GM18505 (cell line): ENCODE measurements around the gene PTPRN2.
"Not testable (repeated sequence)": the region's sequence is repeated elsewhere in the genome, so short reads cannot be mapped to it uniquely, and the experiment has no call there.

Experiments used
- ATAC-seq: cut with Tn5 transposase; IDR thresholded peaks from one replicate; pipeline ENCODE4 v1.9.1; 2021; ENCODE audit not compliant: unreplicated experiment
- POLR2A ChIP-seq: IDR thresholded peaks from 4 replicates; pipeline ENCODE4 v1.6.1; 2011; ENCODE audit warnings: borderline replicate concordance; ENCODE audit not compliant: insufficient read depth, insufficient read length; ENCODE audit errors: extremely low read depth

PTPRN2 gene

GRCh38 chr7:157916946-157917640, 670.5 kb downstream of the PTPRN2 start:
- ATAC-seq, result no peak
- TF ChIP-seq POLR2A, result no peak

GRCh38 chr7:157910446-157910845, 677.2 kb downstream of the PTPRN2 start:
- no peak for ATAC-seq

DNA sequence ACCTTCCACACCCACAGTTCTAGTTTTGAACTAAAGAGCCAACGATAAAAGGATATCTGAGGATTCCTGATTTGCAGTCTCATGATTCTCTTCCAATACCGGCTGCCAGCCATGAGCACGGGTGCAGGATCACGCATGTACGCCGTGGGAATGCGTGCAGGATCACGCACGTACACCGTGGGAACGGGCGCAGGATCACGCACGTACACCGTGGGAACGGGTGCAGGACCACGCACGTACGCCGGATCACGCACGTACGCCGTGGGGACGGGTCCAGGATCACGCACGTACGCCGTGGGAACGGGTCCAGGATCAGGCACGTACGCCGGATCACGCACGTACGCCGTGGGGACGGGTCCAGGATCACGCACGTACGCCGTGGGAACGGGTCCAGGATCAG, 677.6 kb downstream of the PTPRN2 start:
- ATAC-seq, result not testable (repeated sequence)

More at GRCh38 chr7:157910446-157910845, 677.2 kb downstream of the PTPRN2 start:
- TF ChIP-seq POLR2A, result no peak

- ATAC-seq, result no peak
- TF ChIP-seq POLR2A, result no peak
Observed at GRCh38 chr7:157909370-157909769, 678.3 kb downstream of the PTPRN2 start.

GRCh38 chr7:157908006-157908782, 679.4 kb downstream of the PTPRN2 start:
- no peak for ATAC-seq
- TF ChIP-seq POLR2A, result no peak

DNA sequence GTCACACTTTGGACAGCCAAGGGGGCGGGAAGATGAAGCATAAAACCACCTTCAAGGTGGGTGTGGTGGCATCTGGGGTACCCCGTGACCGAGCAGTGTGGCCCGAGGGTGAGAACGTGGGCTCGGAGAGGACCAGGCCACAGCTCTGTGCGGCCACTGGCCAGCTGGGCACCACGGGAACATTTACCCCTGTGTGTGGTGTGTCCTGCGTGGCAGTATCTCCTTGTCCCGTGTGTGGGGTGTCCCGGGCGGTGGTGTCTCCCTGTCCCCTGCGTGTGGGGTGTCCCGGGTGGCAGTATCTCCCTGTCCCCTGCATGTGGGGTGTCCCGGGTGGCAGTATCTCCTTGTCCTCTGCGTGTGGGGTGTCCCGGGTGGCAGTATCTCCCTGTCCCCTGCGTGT, 680.5 kb downstream of the PTPRN2 start:
- TF ChIP-seq POLR2A, result no peak
- ATAC-seq, result no peak

GRCh38 chr7:157906583-157906982, 681.0 kb downstream of the PTPRN2 start:
- no peak for TF ChIP-seq POLR2A
- ATAC-seq, result no peak

DNA sequence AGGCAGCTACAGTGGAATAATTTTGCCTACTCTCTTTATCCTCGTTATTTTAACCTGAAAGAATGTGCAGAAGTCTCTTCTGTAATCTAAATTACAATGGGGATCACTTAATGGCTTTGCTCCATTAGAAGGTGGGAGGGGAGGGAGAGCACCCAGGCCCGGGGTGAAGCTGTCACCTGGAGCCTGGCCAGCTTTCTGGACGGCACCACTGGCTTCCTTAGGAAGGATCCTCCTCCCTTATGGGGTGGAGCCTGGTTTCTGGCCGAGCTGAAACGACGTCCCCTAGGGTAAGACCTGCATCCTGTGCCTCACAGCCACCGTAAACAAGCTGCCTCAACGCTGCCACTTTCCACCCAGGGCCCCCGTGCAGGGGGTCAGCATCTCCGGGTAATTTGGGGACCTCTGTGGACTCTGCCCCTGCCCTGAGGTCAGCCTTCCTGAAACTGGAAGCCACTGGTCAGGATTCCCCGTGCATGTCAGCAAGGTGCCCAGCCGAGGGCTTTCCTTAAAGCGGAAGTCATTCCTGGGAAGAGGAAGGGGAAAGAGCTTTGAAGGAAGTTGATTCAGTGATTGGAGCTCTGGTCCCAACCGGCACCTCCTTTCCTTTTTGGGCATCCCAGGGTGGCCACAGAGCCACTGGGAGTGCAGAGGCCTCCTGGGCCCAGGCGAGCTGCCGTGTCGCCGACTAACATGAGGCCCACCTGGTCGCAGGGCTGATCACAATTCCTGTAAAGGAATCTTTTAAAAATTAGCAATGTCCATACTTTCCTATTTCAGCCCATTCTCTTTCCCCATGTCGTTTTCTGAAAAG, 681.8 kb downstream of the PTPRN2 start:
- TF ChIP-seq POLR2A, result no peak
- no peak for ATAC-seq

- no peak for TF ChIP-seq POLR2A
- no peak for ATAC-seq
Observed at GRCh38 chr7:157904866-157905570, 682.6 kb downstream of the PTPRN2 start.

GRCh38 chr7:157904211-157904865, 683.3 kb downstream of the PTPRN2 start:
- no peak for ATAC-seq
- TF ChIP-seq POLR2A, result no peak

- TF ChIP-seq POLR2A, result no peak
- no peak for ATAC-seq
Observed at GRCh38 chr7:157903710-157904109, 683.9 kb downstream of the PTPRN2 start.

GRCh38 chr7:157903296-157903695, 684.3 kb downstream of the PTPRN2 start:
- ATAC-seq, result no peak
- no peak for TF ChIP-seq POLR2A

DNA sequence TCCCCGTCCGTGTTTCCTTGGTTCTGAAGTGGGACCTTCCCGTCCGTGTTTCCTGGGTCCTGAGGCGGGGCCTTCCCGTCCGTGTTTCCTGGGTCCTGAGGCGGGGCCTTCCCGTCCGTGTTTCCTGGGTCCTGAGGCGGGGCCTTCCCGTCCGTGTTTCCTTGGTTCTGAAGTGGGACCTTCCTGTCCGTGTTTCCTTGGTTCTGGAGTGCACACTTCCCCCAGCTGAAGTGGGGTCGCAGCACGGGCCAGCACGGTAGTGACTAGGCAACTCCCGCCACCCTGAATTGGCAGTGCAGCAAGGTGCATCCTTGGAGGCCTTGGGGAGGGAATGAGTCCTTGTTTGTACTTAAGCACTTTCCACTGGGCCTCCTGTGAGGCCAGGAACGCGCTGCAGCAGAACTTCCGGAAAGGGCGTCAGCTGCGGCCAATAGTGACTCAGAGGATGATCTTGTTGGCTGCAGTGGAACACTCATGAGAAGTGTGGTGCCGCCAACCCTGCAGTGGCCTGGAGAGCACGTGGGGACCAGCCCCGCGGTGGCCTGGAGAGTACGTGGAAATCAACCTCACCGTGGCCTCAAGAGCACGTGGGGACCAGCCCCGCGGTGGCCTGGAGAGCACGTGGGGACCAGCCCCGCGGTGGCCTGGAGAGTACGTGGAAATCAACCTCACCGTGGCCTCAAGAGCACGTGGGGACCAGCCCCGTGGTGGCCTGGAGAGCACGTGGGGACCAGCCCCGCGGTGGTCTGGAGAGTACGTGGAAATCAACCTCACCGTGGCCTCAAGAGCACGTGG, 685.6 kb downstream of the PTPRN2 start:
- not testable (repeated sequence) for ATAC-seq
